NCI-H2196 treated with DMSO at 0.1 percent for 48 hours (cell line): ENCODE data around the gene UBL7.
A peak's percentile ranks its signal among the peaks of the same experiment; 100 is the strongest.
"Not testable (repeated sequence)": the region's sequence is repeated elsewhere in the genome, so short reads cannot be mapped to it uniquely, and the experiment has no call there.

Experiments used
- DNase-seq: peaks from one replicate; lab custom pipeline; 2025; ENCODE audit not compliant: unreplicated experiment; lab: John Stamatoyannopoulos, UW

Gene UBL7

DNA sequence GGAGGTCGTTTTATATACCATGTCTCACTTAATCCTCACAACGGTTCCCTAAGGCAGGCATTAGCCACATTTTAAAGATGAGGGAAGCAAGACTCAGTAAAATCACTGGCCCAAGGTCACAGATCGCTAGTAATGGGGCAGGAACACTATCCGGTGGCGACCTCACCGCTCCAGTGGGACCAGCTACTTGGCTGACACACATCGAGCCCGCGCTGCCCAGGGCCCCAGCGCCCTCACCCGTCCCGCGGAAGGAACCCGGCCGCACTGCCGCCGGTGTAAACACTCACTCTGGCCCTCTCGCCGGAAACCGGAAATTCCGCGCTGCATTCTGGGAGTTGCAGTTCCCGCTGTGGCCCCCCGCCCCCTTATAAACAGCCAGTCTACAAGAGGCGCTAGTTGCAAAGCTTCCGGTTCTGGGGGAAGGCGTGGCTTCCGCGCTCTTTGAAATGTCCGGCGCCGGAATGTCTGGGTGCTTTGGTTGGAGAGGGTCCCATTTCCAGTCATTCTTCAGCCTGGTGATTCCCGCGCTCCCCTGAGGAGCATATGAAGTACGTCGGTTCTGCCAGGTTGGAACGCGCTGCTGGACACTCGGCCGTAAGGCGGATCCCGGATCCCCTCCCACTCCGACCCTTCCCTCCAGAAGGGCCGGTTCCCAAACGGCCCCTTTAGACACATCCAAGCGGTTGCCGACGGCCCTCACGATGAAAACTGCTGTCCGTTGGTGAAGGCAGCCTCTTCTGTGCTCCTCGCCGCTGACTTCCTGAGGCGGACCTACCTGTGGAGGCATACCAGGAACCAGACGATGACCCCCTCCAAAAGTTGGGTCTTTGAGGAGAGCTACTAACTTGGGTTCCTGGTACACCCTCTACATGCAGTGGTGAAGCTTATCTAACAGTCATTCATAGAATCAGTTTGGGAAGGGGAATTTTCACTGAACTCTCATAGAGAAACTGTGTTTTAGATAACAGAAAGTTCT lies at the start of gene UBL7:
TSS of gene UBL7 (minus strand) at position 290 of the 976 bp plus-strand sequence. CDS start 2,293 bp downstream, outside the sequence.
- peak; percentile 82 for DNase-seq

GRCh38 chr15:74506515-74506840 lies 45.5 kb upstream of the UBL7 start:
- no peak for DNase-seq

GRCh38 chr15:74505837-74506514 lies 45.0 kb upstream of the UBL7 start:
- DNase-seq, result no peak

GRCh38 chr15:74504836-74505235 lies 43.9 kb upstream of the UBL7 start:
- DNase-seq, result no peak

DNA sequence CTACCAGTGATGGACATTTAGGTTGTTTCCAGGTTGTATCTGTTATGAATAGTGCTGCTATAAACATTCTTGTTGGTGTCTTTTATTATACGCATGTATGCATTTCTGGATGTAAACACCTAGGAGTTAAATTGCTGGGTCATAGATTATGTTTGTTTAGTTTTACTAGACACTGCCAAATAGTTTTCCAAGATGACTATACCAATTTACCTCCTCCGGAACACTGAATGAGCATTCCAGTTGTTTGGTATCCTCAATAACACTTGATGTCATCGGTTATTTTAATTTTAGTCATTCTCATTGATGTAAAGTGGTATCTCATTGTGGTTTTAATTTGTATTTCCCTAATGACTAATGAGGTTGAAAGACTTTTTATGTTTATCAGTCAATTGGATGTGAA lies 43.5 kb upstream of the UBL7 start:
- DNase-seq, result no peak

DNA sequence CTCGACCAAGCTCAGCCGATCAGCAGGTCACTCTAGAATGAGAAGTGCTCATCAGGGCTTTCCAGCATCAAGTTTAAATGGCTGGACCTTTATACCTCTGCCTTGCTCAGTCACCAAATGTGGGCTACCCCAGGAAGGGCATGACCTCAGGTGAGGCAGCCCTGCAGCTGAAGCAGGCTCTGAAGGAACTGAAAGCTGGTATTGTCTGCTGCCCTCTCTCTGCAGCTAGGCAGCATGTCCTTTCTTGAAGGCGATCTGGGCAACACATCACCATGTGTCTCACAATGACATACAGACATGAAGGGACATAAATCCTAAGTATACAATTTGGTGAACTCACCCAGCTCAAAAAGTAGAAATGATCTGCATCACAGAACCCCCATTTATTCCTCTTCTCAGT lies 41.3 kb upstream of the UBL7 start:
- DNase-seq, result no peak

DNA sequence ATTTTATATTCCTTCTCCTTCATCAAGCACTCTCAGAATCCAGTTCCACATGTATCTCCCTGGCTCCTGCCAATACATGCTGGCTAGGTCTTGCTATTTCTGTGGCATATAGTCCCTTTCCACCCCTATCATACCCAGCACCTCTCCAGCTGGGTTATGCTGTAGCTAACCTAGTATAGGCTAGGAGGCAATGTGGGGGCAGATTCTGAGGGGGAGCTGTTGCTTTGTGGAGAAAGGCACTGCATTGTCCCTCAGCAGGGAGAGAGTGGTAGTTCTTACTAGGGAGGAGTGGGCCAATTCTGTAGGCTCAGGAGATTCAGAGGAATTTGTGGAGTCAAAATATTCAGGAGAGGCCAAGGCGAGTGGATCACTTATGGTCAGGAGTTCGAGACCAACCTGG lies 39.4 kb upstream of the UBL7 start:
- no peak for DNase-seq

DNA sequence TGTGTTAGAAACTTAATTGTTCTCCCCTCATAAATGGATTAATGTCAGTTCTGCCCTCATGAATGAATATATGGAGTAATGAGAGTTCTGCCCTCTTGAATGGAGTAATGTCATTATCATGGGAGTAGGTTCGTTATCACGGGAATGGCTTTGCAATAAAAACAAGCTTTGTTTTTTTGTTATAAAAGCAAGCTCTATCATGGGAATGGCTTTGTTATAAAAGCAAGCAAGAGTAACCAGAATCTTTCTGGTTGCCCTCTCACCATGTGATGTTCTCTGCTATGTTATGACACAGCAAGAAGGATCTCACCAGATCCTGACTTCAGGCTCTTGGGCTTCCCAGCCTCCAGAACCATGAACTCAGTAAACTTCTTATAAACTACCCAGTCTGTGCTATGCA lies 38.4 kb upstream of the UBL7 start:
- DNase-seq, result no peak

DNA sequence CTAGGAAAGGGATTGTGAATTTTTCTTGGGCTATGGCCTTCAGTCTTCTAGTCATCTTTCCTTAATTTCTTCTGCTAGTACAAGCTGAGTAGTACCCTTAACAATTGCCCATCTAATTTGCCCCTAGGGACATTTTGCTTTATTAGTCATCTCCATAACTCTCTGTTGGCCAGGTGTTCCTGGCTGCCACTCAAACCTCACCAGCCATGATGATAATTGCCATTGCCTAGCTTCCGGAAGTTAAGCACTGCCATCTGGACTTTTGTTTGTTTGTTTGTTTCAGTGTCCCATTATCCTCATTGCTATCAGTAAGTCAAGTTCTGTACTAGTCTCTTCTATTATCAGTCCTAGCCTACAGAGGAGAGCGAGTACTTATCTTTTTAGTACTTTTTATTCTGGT lies 36.6 kb upstream of the UBL7 start:
- DNase-seq, result peak; percentile 18

DNA sequence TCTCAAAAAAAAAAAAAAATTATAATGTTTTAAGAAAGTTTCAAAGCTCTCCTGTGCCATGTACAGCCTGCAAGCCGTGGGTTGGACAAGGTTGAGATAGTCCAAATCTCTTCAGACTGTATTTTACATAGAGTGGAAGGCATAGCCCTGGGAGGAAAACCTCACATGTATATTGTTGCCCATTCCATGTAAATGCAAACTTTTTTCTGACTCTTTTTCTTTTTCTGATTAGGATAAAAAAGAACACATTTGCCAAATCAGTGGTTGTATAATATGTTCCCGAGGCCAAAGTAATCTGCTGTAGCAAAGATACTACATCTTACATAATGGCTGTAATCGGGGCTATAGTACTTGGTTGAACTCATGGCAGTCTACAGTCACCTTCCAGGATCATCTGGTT lies 35.7 kb upstream of the UBL7 start:
- DNase-seq, result no peak

GRCh38 chr15:74490339-74490689 lies 29.4 kb upstream of the UBL7 start:
- no peak for DNase-seq

DNA sequence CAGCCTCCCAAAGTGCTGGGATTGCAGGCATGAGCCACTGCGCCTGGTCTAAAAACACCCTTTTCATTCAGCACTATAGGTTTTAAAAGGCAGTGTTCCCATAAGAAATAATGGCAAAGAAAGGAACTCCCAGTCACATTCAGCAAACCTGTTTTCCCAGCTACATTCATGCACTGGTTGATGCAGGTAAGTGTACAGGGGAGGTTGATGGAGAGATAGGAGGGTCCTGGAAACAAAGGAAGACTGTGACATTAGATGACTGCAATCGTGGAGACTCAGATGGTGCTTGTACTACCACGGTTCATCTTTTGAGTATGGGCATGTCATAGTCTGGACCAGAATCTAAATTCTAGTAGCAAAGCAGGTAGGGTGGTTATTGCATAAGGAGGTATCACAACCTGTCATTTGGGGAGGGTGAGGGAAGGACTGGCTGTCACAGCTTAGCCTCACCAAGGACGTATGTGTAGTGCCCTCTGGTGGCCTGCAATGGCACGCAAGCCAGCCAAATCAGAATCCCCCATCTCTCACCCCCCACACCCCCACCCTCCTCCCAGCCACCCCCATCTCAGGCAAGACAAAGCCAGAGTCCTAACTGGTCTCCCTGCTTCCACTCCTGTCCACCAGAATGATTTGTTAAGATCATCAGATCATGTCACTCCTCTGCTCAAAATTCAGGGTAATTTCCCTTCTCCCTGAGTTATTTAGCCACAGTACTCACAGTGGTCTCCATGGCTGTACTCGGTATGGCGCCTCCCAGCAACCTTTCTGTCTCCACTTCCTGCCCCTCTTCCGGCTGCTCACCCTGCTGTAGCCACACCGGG lies 28.8 kb upstream of the UBL7 start:
- DNase-seq, result peak; percentile 6

DNA sequence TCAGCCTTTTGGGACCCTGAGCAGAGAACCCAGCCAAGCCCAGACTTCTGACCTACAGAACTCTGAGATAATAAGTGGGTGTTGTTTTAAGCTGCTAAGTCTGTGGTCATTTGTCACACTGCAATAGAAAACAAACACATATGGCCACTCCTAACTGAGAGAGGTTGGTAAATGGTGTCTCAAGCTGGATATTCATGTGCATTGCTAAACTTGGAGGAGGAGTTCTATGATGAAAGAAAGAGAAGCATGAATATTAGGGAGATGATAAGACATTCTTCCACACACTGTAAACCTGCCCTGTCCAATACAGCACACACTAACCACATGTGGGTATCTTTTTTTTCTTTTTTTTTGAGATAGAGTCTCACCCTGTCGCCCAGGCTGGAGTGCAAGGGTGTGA lies 27.8 kb upstream of the UBL7 start:
- no peak for DNase-seq

DNA sequence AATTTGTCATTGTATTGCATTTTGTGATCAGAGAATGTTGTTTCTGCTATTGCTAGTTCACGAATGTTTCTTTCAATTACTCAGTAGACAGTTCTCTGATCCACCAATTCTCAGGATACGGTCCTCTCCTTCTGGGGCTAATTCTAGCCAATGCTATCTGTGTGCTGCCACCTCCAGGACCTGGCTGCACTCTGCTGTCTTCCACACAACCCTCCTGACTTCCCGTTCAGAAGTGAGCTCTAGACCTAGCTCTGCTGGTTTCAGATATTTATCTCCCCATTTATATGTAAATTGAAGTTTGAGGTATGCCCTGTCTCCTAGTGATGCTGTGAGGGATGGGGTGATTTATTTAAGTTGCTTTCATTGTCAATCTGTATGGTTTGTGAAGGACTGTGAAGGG lies 21.7 kb upstream of the UBL7 start:
- no peak for DNase-seq

- not testable (repeated sequence) for DNase-seq
These were observed 19.4 kb upstream of the UBL7 start for GRCh38 chr15:74480364-74480763.

- DNase-seq, result not testable (repeated sequence)
These were observed 10.7 kb upstream of the UBL7 start for GRCh38 chr15:74471621-74472020.

- no peak for DNase-seq
These were observed 9.9 kb upstream of the UBL7 start for GRCh38 chr15:74470631-74471395.

DNA sequence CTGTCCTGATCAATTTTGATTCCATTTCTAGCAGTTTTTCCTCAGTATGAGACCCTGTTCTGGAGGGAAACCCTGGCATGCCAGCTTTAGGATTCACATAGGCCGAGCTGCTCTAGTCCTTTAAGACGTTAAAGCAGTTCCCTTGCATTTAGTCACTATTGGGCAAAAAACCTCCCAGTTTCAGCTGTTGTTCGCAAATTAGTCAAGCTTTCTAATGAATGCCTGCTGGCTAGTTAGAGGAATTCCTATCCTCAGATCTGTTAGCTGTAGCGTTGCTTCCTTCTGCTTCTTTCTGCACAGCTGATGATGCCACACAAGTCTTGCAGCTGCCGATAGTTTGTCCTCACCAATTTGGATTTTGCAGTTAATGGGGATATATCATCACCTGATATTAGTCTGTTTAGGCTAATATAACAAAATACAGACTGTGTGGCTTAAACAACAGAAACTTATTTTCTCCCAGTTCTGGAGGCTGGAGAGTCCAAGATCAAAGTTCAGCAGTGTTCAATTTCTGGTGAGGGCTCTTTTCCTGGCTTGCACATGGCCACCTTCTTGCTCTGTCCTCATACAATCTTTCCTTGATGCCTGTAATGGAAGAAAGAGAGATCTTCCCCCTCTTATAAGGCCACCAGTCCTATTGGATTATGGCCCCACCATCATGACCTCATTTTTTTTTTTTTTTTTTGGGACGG lies 7.5 kb upstream of the UBL7 start:
- no peak for DNase-seq

- no peak for DNase-seq
These were observed 5.6 kb upstream of the UBL7 start for GRCh38 chr15:74466570-74466969.

- DNase-seq, result no peak
These were observed 3.9 kb upstream of the UBL7 start for GRCh38 chr15:74464897-74465296.
